ENCODE results near the gene PIP4K2A.
"Not testable (repeated sequence)": the region's sequence is repeated elsewhere in the genome, so short reads cannot be mapped to it uniquely, and the experiment has no call there.

Gene PIP4K2A

GRCh38 chr10:22692119-22692518, 22.3 kb downstream of the PIP4K2A start:
- DNase-seq: not testable (repeated sequence)

GRCh38 chr10:22690614-22691431, 23.6 kb downstream of the PIP4K2A start:
- peak; percentile 80 for DNase-seq

GRCh38 chr10:22690158-22690557, 24.2 kb downstream of the PIP4K2A start:
- DNase-seq: no peak

- no peak for DNase-seq
Observed at GRCh38 chr10:22686347-22686746, 28.0 kb downstream of the PIP4K2A start.

GRCh38 chr10:22685926-22686325, 28.5 kb downstream of the PIP4K2A start:
- no peak for DNase-seq

- DNase-seq: no peak
Observed at GRCh38 chr10:22684699-22685098, 29.7 kb downstream of the PIP4K2A start.

- DNase-seq: no peak
Observed at GRCh38 chr10:22683140-22683389, 31.3 kb downstream of the PIP4K2A start.

- no peak for DNase-seq
Observed at GRCh38 chr10:22682237-22683139, 31.9 kb downstream of the PIP4K2A start.

GRCh38 chr10:22681783-22682183, 32.6 kb downstream of the PIP4K2A start:
- DNase-seq: no peak

GRCh38 chr10:22681301-22681700, 33.1 kb downstream of the PIP4K2A start:
- no peak for DNase-seq

GRCh38 chr10:22679608-22680007, 34.8 kb downstream of the PIP4K2A start:
- DNase-seq: no peak

GRCh38 chr10:22677333-22677732, 37.0 kb downstream of the PIP4K2A start:
- no peak for DNase-seq

GRCh38 chr10:22676435-22676834, 37.9 kb downstream of the PIP4K2A start:
- no peak for DNase-seq

- DNase-seq: no peak
Observed at GRCh38 chr10:22674573-22674930, 39.8 kb downstream of the PIP4K2A start.

GRCh38 chr10:22673785-22674572, 40.4 kb downstream of the PIP4K2A start:
- DNase-seq: no peak

- DNase-seq: no peak
Observed at GRCh38 chr10:22673091-22673392, 41.3 kb downstream of the PIP4K2A start.

GRCh38 chr10:22672319-22673090, 41.9 kb downstream of the PIP4K2A start:
- no peak for DNase-seq

- DNase-seq: no peak
Observed at GRCh38 chr10:22670788-22671187, 43.6 kb downstream of the PIP4K2A start.

- peak; percentile 65 for DNase-seq
Observed at GRCh38 chr10:22669163-22669711, 45.1 kb downstream of the PIP4K2A start.

- DNase-seq: no peak
Observed at GRCh38 chr10:22667093-22667480, 47.3 kb downstream of the PIP4K2A start.

- DNase-seq: peak; percentile 37
Observed at GRCh38 chr10:22666287-22667092, 47.9 kb downstream of the PIP4K2A start.

GRCh38 chr10:22665329-22665728, 49.0 kb downstream of the PIP4K2A start:
- DNase-seq: no peak

All from NCI-H146 (cell line).